ENCODE results near the gene SMTNL2.

DNA sequence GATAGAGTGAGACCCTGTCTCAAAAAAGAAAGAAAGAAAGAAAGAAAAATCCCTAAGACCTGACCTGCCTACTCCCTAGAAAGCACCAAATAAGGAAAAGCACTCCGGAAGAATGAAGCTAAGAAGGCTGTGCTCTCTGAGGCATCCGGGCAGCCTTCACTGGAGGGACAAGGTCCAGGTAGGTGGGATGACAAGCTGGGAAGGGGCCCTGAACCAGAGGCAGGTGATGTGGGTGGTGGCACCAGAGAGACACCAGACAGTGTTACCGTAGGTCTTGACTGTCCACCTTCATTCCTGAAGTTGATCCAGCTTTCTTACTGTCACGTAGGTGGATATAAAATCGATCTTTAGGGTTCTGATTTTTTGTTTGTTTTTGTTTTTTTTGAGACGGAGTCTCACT, 26.3 kb downstream of the SMTNL2 start:
- TF ChIP-seq, protein P1, sequence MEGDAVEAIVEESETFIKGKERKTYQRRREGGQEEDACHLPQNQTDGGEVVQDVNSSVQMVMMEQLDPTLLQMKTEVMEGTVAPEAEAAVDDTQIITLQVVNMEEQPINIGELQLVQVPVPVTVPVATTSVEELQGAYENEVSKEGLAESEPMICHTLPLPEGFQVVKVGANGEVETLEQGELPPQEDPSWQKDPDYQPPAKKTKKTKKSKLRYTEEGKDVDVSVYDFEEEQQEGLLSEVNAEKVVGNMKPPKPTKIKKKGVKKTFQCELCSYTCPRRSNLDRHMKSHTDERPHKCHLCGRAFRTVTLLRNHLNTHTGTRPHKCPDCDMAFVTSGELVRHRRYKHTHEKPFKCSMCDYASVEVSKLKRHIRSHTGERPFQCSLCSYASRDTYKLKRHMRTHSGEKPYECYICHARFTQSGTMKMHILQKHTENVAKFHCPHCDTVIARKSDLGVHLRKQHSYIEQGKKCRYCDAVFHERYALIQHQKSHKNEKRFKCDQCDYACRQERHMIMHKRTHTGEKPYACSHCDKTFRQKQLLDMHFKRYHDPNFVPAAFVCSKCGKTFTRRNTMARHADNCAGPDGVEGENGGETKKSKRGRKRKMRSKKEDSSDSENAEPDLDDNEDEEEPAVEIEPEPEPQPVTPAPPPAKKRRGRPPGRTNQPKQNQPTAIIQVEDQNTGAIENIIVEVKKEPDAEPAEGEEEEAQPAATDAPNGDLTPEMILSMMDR (IDR thresholded peaks at IDR 0.05): no peak
- TF ChIP-seq POLR2A (IDR thresholded peaks at IDR 0.05; ENCODE audit: low read depth) (no peak), POLR2AphosphoS5 (IDR thresholded peaks at IDR 0.05) (no peak), EP300 (IDR thresholded peaks at IDR 0.05) (no peak)
